Tibial nerve (tissue), 4 donors: ENCODE measurements around the gene TBL1XR1. TPM values are rescaled to one million over a fixed set of nuclear protein-coding genes. Genes with fewer than 3 reads are reported as not detected.
"Not testable (repeated sequence)": the region's sequence is repeated elsewhere in the genome, so short reads cannot be mapped to it uniquely, and the experiment has no call there.

Experiments used
- DNase-seq, 2 donors: peaks; one replicate each; pipeline ENCODE4 v3.0.0-alpha.2; 2019; ENCODE audit warnings: low spot score in 2 of 2
- H3K27ac ChIP-seq, 4 donors: fragments of 200-600 bp; sonication (generic) in 3 of 4; one replicate each; pipeline ENCODE4 v1.5.1; 2017 to 2019; ENCODE audit warnings: mild to moderate bottlenecking in 1 of 4
- H3K27me3 ChIP-seq, 2 donors: fragments of 200-600 bp; sonication (generic) in 1 of 2; one replicate each; pipeline versions ENCODE4 v1.5.1 to v1.6.0; 2017 to 2019
- H3K36me3 ChIP-seq, 3 donors: fragments of 200-600 bp; sonication (generic); one replicate each; pipeline ENCODE4 v1.5.1; 2018 to 2019
- H3K4me1 ChIP-seq, 4 donors: fragments of 200-600 bp; sonication (generic) in 3 of 4; one replicate each; pipeline ENCODE4 v1.5.1; 2017 to 2019
- H3K4me3 ChIP-seq, 4 donors: fragments of 200-600 bp; sonication (generic) in 3 of 4; one replicate each; pipeline ENCODE4 v1.5.1; 2017 to 2019; ENCODE audit warnings: mild to moderate bottlenecking in 1 of 4, moderate library complexity in 1 of 4
- H3K9me3 ChIP-seq, 4 donors: fragments of 200-600 bp; sonication (generic) in 3 of 4; one replicate each; pipeline ENCODE4 v1.5.1; 2017 to 2019
- EP300 ChIP-seq, 2 donors: sonication (generic); formaldehyde crosslinking; IDR thresholded peaks; one replicate each; pipeline ENCODE4 v1.6.1; 2017; ENCODE audit warnings: antibody characterized with exemption in 2 of 2, mild to moderate bottlenecking in 1 of 2
- POLR2A ChIP-seq, 2 donors: fragments of 450-650 bp; IDR thresholded peaks; one replicate each; pipeline ENCODE4 v1.6.1; 2017; ENCODE audit warnings: antibody characterized with exemption in 2 of 2, mild to moderate bottlenecking in 2 of 2, moderate library complexity in 2 of 2
- WGBS, 2 donors: methylation state at CpG; one replicate each; pipeline ENCODE4 v1.1.5; 2018; 5-methylcytosine and 5-hydroxymethylcytosine counted together
- total RNA-seq, 4 donors: library from RNA; depleted of rRNA; stranded (reverse); fragments of >200 nt; gene quantifications; one replicate each; pipeline ENCODE4 v1.1.0, GENCODE V29; 2016
- TF ChIP-seq, protein P1 (sequence below), 5 experiments: fragments of 200-600 bp in 3 of 5; fragments of 450-650 bp in 2 of 5; sonication (generic) in 3 of 5; IDR thresholded peaks; one replicate each; pipeline ENCODE4 v1.5.1; 2016 to 2019; ENCODE audit warnings: antibody characterized with exemption in 5 of 5, mild to moderate bottlenecking in 3 of 5, moderate library complexity in 2 of 5

Gene TBL1XR1
- total RNA-seq, 4 donors from 2014 or later: 57.1 to 66.3 (median 62.8) TPM

DNA sequence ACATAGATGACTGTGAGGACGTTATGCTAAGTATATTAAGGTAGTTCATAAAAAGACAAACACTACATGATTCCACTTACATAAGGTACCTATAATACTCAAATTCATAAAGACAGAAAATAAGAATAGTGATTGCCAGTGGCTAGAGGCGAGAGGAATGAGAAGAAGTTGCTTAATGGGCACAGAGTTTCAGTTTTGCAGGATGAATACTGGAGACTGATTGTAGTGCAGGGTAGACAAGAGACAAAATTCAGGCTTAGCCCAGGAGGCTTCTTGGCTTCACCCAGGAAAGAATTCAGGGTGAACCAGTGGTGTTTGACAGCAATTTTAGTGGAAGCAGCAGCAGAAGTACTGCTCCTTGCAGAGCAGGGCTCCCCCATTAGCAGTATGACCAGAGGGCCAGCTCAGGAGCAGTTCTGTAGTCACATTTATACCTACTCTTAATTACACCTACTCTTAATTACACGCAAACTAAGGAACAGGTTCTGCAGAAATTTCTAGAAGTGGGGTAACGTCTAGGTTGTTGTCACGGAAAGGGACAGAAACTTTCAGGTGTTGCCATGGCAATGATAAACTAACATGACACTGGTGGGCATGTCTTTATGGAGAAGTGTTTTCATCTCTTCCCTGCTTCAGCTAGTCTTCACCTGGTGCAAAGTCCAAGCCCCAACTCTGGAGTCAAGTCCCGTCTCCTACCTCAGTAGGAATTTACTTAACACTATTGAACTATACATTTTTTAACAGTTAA is 55.2 kb downstream of the TBL1XR1 start:
- TF ChIP-seq, protein P1, sequence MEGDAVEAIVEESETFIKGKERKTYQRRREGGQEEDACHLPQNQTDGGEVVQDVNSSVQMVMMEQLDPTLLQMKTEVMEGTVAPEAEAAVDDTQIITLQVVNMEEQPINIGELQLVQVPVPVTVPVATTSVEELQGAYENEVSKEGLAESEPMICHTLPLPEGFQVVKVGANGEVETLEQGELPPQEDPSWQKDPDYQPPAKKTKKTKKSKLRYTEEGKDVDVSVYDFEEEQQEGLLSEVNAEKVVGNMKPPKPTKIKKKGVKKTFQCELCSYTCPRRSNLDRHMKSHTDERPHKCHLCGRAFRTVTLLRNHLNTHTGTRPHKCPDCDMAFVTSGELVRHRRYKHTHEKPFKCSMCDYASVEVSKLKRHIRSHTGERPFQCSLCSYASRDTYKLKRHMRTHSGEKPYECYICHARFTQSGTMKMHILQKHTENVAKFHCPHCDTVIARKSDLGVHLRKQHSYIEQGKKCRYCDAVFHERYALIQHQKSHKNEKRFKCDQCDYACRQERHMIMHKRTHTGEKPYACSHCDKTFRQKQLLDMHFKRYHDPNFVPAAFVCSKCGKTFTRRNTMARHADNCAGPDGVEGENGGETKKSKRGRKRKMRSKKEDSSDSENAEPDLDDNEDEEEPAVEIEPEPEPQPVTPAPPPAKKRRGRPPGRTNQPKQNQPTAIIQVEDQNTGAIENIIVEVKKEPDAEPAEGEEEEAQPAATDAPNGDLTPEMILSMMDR (IDR thresholded peaks at IDR 0.05): no peak
- TF ChIP-seq EP300 (IDR thresholded peaks at IDR 0.05) (no peak), POLR2A (IDR thresholded peaks at IDR 0.05) (no peak)
- WGBS, 2 donors: 74 to 76% methylated on average over 6 of the region's 6 CpGs
- peaks cover 0 to 37% (median 20%) of the 10 kb centered on the region in 4 donors for H3K4me1 ChIP-seq
- H3K36me3 ChIP-seq: no peaks in the 10 kb centered on the region
- H3K9me3 ChIP-seq: no peaks in the 10 kb centered on the region
- H3K27ac ChIP-seq: no peak overlapping the region
- no peaks in the 10 kb centered on the region for H3K27me3 ChIP-seq
- no peak for DNase-seq
- no peak overlapping the region for H3K4me3 ChIP-seq

DNA sequence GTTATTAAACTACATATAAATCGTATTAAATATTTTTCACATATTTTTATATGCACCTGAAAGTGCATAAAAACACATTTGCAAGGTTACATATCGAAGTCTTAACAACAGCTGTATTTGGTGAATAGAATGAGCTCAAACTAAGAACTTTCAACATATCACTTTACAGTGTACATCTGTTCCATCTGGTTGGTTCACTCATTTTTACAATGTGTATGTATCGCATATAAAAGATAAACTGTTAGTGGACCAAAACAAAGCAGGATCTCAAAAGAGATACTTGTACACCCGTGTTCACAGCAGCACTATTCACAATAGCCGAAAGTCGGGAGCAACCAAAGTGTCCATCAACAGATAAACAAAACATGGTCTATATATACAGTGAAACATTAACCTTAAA is 55.8 kb downstream of the TBL1XR1 start:
- Histone ChIP-seq H3K9me3 (no peaks in the 10 kb centered on the region), H3K4me1 (peaks cover 0 to 37% (median 20%) of the 10 kb centered on the region in 4 donors), H3K4me3 (no peak overlapping the region), H3K27me3 (no peaks in the 10 kb centered on the region), H3K36me3 (no peaks in the 10 kb centered on the region), H3K27ac (no peak overlapping the region)
- DNase-seq: no peak
- WGBS, 2 donors: 62 to 63% methylated on average over 6 of the region's 6 CpGs
- no peak for TF ChIP-seq POLR2A (IDR thresholded peaks at IDR 0.05)
- TF ChIP-seq, protein P1 (IDR thresholded peaks at IDR 0.05): no peak

DNA sequence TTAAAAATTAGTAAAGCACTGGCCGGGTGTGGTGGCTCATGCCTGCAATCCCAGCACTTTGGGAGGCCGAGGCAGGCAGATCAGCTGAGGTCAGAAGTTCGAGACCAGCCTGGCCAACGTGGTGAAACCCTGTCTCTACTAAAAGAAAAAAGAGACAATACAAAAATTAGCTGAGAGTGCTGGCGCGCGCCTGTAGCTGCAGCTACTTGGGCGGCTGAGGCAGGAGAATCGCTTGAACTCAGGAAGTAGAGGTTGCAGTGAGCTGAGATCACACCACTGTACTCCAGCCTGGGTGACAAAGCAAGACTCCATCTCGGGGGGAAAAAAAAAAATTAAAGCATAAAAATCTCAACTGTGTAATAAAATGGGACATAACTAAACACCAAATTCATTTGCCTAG is 58.1 kb downstream of the TBL1XR1 start:
- 80 to 85% methylated on average over 10 of the region's 10 CpGs for WGBS, 2 donors
- not testable (repeated sequence) for H3K9me3 ChIP-seq
- H3K4me1 ChIP-seq: peaks cover 0 to 36% (median 9%) of the 10 kb centered on the region in 4 donors

DNA sequence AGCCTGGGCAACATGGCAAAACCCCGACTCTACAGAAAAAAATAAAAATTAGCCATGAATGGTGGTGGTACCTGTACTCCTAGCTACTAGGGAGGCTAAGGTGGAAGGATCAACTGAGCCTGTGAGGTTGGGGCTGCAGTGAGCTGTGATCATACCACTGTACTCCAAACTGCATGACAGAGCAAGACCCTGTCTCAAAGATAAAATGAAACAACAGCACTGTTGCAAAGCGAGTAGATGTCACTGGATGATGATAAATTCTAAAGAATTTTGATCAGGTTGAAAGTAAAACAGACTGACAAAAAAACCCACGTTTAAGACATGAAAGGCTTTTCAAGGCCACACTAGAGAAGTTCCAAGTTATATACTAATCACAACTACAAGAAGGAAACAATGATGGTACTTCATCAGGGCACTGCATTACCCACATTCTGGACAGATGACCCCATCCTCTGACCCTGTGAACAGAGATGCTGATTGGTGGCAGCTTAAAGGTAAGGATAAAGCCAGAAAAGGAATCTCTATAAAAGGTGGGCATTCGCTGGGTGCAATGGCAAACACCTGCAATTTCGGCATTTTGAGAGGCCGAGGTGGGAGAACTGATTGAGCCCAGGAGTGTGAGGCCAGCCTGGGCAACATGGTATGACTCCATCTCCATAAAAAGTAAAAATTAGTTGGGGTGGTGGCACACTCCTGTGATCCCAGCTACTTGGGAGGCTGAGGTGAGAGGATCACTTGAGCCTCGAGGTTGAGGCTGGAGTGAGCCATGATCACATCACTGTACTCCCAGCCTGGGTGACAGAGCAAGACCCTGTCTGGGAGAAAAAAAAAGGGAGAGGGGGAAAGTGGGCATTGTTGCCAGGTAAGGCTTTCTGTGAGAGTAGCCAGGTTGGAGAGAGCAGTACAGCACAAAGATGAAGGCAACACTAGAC is 59.2 kb downstream of the TBL1XR1 start:
- Histone ChIP-seq H3K27ac (no peak overlapping the region), H3K9me3 (no peaks in the 10 kb centered on the region), H3K27me3 (no peaks in the 10 kb centered on the region), H3K36me3 (no peaks in the 10 kb centered on the region), H3K4me3 (no peak overlapping the region), H3K4me1 (peaks cover 0 to 41% (median 10%) of the 10 kb centered on the region in 4 donors)
- 78 to 85% methylated on average over 7 of the region's 7 CpGs for WGBS, 2 donors
- no peak for DNase-seq
- TF ChIP-seq, protein P1 (IDR thresholded peaks at IDR 0.05): no peak
- TF ChIP-seq EP300 (IDR thresholded peaks at IDR 0.05) (no peak), POLR2A (IDR thresholded peaks at IDR 0.05) (no peak)

More for the DNA sequence above, 58.1 kb downstream of the TBL1XR1 start:
- not testable (repeated sequence) for H3K27me3 ChIP-seq, H3K27ac ChIP-seq, H3K4me3 ChIP-seq, DNase-seq, H3K36me3 ChIP-seq

DNA sequence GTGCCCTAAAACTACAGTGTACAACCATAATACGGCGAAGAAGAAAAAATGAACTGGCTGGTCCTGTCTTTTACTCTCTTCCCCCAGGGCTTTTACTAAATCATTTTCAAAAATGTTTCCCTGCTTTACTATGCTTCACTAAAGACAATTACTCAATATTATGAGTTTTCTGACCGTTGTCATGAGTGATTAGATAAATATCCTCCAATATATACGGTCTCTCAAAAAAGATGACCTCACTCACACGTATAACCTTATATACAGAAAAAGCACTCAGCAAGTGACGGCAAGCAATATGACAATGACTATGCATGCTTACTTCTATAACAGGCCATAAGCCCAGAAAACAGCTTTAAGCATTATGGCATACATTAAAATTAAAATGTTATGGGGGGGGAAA is 60.5 kb downstream of the TBL1XR1 start:
- H3K4me3 ChIP-seq: no peak overlapping the region
- no peak for DNase-seq
- WGBS, 2 donors: 78 to 86% methylated on average over 6 of the region's 6 CpGs
- H3K27me3 ChIP-seq: no peaks in the 10 kb centered on the region
- H3K27ac ChIP-seq: no peak overlapping the region
- TF ChIP-seq EP300 (IDR thresholded peaks at IDR 0.05) (no peak), POLR2A (IDR thresholded peaks at IDR 0.05) (no peak)
- TF ChIP-seq, protein P1 (IDR thresholded peaks at IDR 0.05): no peak
- H3K4me1 ChIP-seq: peaks cover 0 to 36% (median 7%) of the 10 kb centered on the region in 4 donors
- H3K9me3 ChIP-seq: no peaks in the 10 kb centered on the region
- H3K36me3 ChIP-seq: no peaks in the 10 kb centered on the region
